ENCODE results near the gene CASQ1.

The CASQ1 gene

GRCh38 chr1:160162931-160163330, 27.4 kb upstream of the CASQ1 start:
- Mint-ChIP-seq H3K9me3 (no peaks in the 10 kb centered on the region), H3K27ac (no peak overlapping the region), H3K36me3 (ENCODE audit: low read depth) (no peaks in the 10 kb centered on the region), H3K4me1 (ENCODE audit: low read depth) (peaks cover 19% of the 10 kb centered on the region), H3K4me3 (no peak overlapping the region), H3K27me3 (peaks cover 18% of the 10 kb centered on the region)

DNA sequence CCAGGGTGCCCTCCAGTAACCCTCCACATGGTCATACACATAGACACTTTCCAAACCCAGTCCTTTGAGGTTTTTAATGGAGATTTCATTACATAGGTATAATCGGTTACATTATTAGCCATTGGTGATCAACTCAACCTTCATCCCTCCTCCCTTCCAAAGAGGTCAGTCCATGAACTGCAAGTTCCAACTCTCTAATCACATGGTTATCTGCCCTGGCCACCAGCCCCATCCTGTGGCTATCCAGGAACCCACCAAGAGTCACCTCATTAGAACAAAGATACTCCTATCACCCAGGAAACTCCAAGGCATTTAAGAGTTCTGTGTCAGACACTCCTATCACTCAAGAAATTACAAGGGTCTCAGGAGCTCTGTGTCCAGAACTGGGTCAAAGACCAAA, 26.8 kb upstream of the CASQ1 start:
- H3K4me1 Mint-ChIP-seq (ENCODE audit: low read depth) = peaks cover 23% of the 10 kb centered on the region
- H3K36me3 Mint-ChIP-seq (ENCODE audit: low read depth) = no peaks in the 10 kb centered on the region
- H3K27me3 Mint-ChIP-seq = peaks cover 17% of the 10 kb centered on the region
- no peak overlapping the region for H3K27ac Mint-ChIP-seq
- H3K9me3 Mint-ChIP-seq = no peaks in the 10 kb centered on the region
- H3K4me3 Mint-ChIP-seq = no peak overlapping the region

- H3K4me3 Mint-ChIP-seq = no peak overlapping the region
- H3K4me1 Mint-ChIP-seq (ENCODE audit: low read depth) = peaks cover 28% of the 10 kb centered on the region
- peaks cover 12% of the 10 kb centered on the region for H3K27me3 Mint-ChIP-seq
- H3K27ac Mint-ChIP-seq = no peak overlapping the region
- H3K36me3 Mint-ChIP-seq (ENCODE audit: low read depth) = no peaks in the 10 kb centered on the region
- no peaks in the 10 kb centered on the region for H3K9me3 Mint-ChIP-seq
Measured at GRCh38 chr1:160164121-160164520, 26.3 kb upstream of the CASQ1 start.

DNA sequence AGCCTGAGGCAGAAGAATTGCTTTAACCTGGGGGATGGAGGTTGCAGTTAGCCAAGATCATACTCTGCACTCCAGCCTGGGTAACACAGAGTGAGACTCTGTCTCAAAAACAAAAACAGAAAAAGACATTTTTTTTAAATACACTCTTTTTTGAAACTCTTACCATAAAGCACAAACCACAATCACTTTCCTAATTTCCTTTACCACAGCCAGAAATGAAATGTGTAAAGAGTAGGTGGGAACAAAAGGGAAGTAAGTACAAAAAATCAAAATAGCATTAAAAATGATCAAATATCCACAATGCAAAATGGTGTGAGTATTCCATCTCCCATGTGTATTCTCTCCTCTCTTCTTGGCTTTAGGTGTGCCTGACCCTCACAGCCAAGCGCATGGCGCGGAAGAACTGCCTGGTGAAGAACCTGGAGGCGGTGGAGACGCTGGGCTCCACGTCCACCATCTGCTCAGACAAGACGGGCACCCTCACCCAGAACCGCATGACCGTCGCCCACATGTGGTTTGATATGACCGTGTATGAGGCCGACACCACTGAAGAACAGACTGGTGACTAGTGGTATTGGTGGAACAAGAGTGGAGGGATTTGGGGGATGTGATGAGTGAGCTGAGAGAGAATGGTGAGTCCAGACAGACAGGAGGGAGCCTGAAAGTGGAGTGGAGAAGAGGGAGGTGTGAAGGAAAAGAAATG, 24.1 kb upstream of the CASQ1 start:
- Mint-ChIP-seq H3K36me3 (ENCODE audit: low read depth) (no peaks in the 10 kb centered on the region), H3K9me3 (no peaks in the 10 kb centered on the region), H3K27ac (no peak overlapping the region), H3K4me3 (no peak overlapping the region), H3K4me1 (ENCODE audit: low read depth) (peaks cover 40% of the 10 kb centered on the region), H3K27me3 (peaks cover 12% of the 10 kb centered on the region)

- Mint-ChIP-seq H3K4me3 (no peak overlapping the region), H3K4me1 (ENCODE audit: low read depth) (peaks cover 40% of the 10 kb centered on the region), H3K36me3 (ENCODE audit: low read depth) (no peaks in the 10 kb centered on the region)
Measured at GRCh38 chr1:160167056-160167455, 23.3 kb upstream of the CASQ1 start.

GRCh38 chr1:160167580-160167979, 22.8 kb upstream of the CASQ1 start:
- Mint-ChIP-seq H3K4me3 (no peak overlapping the region), H3K36me3 (ENCODE audit: low read depth) (no peaks in the 10 kb centered on the region), H3K27ac (peak overlapping the region; percentile 64), H3K4me1 (ENCODE audit: low read depth) (peaks cover 40% of the 10 kb centered on the region), H3K27me3 (peaks cover 19% of the 10 kb centered on the region), H3K9me3 (no peaks in the 10 kb centered on the region)

More at GRCh38 chr1:160167056-160167455, 23.3 kb upstream of the CASQ1 start:
- Mint-ChIP-seq H3K9me3 (no peaks in the 10 kb centered on the region), H3K27me3 (peaks cover 14% of the 10 kb centered on the region), H3K27ac (peak overlapping the region; percentile 64)

- H3K9me3 Mint-ChIP-seq = no peaks in the 10 kb centered on the region
- H3K36me3 Mint-ChIP-seq (ENCODE audit: low read depth) = no peaks in the 10 kb centered on the region
- no peak overlapping the region for H3K4me3 Mint-ChIP-seq
- H3K27me3 Mint-ChIP-seq = peaks cover 23% of the 10 kb centered on the region
- H3K27ac Mint-ChIP-seq = no peak overlapping the region
- peaks cover 40% of the 10 kb centered on the region for H3K4me1 Mint-ChIP-seq (ENCODE audit: low read depth)
Measured at GRCh38 chr1:160168016-160168415, 22.4 kb upstream of the CASQ1 start.

- Mint-ChIP-seq H3K36me3 (ENCODE audit: low read depth) (no peaks in the 10 kb centered on the region), H3K4me1 (ENCODE audit: low read depth) (peaks cover 40% of the 10 kb centered on the region), H3K9me3 (no peaks in the 10 kb centered on the region), H3K27me3 (peaks cover 23% of the 10 kb centered on the region), H3K27ac (no peak overlapping the region), H3K4me3 (no peak overlapping the region)
Measured at GRCh38 chr1:160168609-160169369, 21.6 kb upstream of the CASQ1 start.

DNA sequence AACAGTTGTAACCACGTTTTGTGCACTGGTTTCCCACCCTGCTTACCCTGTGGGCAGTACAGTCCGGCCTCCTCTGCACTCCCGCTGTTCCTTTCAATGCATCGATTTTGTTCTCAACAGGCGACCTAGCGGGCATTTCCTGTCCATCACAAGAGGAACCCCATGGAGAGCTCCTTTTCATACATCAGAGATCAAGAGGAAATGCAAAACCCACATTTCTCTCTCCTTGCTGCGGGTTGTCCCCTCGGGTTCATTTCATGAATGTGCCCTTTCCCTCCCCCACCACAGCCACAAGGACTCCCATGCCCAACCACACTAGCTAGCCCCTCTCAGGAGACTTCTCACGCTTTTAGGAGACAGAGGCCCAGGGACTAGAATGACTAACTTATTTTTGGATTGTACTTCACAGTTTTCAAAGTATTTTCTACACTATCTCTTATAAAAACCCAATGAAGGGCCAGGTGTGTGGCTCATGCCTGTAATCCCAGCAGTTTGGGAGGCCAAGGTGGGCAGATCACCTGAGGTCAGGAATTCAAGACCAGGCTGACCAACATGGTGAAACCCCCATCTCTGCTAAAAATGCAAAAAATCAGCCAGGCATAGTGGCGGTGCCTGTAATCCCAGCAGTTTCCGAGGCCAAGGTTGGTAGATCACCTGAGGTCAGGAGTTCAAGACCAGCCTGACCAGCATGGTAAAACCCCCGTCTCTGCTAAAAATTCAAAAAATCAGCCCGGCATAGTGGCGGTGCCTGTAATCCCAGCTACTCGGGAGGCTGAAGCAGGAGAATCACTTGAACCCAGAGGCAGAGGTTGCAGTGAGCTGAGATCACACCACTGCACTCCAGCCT, 20.6 kb upstream of the CASQ1 start:
- Mint-ChIP-seq H3K9me3 (no peaks in the 10 kb centered on the region), H3K36me3 (ENCODE audit: low read depth) (no peaks in the 10 kb centered on the region), H3K4me1 (ENCODE audit: low read depth) (peaks cover 40% of the 10 kb centered on the region), H3K4me3 (peak overlapping the region; percentile 1), H3K27ac (peak overlapping the region; percentile 57), H3K27me3 (peaks cover 19% of the 10 kb centered on the region)

DNA sequence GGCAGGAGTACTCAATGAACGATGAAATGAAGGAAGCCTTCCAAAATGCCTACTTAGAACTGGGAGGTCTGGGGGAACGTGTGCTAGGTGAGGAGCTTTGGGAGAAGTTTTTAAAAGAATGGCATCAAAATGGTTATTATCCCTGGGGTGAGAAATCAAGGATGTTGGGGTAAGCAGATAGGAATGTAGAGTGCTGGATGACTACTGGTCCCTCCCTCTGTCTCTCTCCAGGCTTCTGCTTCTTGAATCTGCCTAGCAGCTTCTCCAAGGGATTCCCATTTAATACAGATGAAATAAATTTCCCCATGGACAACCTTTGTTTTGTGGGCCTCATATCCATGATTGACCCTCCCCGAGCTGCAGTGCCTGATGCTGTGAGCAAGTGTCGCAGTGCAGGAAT, 19.0 kb upstream of the CASQ1 start:
- no peak overlapping the region for H3K4me3 Mint-ChIP-seq
- H3K9me3 Mint-ChIP-seq = no peaks in the 10 kb centered on the region
- no peaks in the 10 kb centered on the region for H3K36me3 Mint-ChIP-seq (ENCODE audit: low read depth)
- peaks cover 35% of the 10 kb centered on the region for H3K4me1 Mint-ChIP-seq (ENCODE audit: low read depth)
- no peak overlapping the region for H3K27ac Mint-ChIP-seq
- peaks cover 16% of the 10 kb centered on the region for H3K27me3 Mint-ChIP-seq

GRCh38 chr1:160171980-160172379, 18.4 kb upstream of the CASQ1 start:
- Mint-ChIP-seq H3K4me1 (ENCODE audit: low read depth) (peaks cover 34% of the 10 kb centered on the region), H3K27ac (no peak overlapping the region), H3K27me3 (peaks cover 12% of the 10 kb centered on the region), H3K36me3 (ENCODE audit: low read depth) (no peaks in the 10 kb centered on the region), H3K4me3 (no peak overlapping the region), H3K9me3 (no peaks in the 10 kb centered on the region)

GRCh38 chr1:160177231-160177630, 13.1 kb upstream of the CASQ1 start:
- H3K4me1 Mint-ChIP-seq (ENCODE audit: low read depth) = peaks cover 6% of the 10 kb centered on the region

DNA sequence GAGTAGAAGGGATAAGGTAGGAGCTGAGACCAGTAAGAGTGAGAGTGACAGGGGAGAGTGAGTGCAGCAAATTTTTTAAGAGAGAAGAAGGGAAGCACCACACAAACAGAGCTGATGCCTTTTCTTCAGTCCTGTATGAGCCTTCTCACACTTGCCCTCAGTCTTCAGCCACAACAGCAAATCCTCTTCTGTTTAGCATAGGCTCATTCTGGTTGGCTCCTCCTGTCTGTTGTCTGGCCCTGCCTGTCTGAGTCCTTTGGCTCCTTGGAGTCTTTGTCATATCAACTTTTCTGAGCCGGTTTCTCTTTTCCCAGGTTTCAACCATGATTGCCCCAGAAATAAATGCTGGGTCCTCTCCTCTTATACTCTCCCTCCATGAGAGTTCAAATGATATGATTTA, 12.7 kb upstream of the CASQ1 start:
- Mint-ChIP-seq H3K4me3 (no peak overlapping the region), H3K36me3 (ENCODE audit: low read depth) (no peaks in the 10 kb centered on the region), H3K4me1 (ENCODE audit: low read depth) (peaks cover 6% of the 10 kb centered on the region), H3K9me3 (no peaks in the 10 kb centered on the region), H3K27ac (no peak overlapping the region), H3K27me3 (peaks cover 7% of the 10 kb centered on the region)

More at GRCh38 chr1:160177231-160177630, 13.1 kb upstream of the CASQ1 start:
- H3K9me3 Mint-ChIP-seq = no peaks in the 10 kb centered on the region
- H3K4me3 Mint-ChIP-seq = no peak overlapping the region
- H3K27me3 Mint-ChIP-seq = peaks cover 11% of the 10 kb centered on the region
- no peaks in the 10 kb centered on the region for H3K36me3 Mint-ChIP-seq (ENCODE audit: low read depth)
- H3K27ac Mint-ChIP-seq = no peak overlapping the region

- H3K36me3 Mint-ChIP-seq (ENCODE audit: low read depth) = no peaks in the 10 kb centered on the region
- no peak overlapping the region for H3K4me3 Mint-ChIP-seq
- H3K27ac Mint-ChIP-seq = no peak overlapping the region
- peaks cover 3% of the 10 kb centered on the region for H3K27me3 Mint-ChIP-seq
- H3K4me1 Mint-ChIP-seq (ENCODE audit: low read depth) = peaks cover 6% of the 10 kb centered on the region
- H3K9me3 Mint-ChIP-seq = no peaks in the 10 kb centered on the region
Measured at GRCh38 chr1:160178731-160179130, 11.6 kb upstream of the CASQ1 start.

- peaks cover 3% of the 10 kb centered on the region for H3K27me3 Mint-ChIP-seq
- H3K9me3 Mint-ChIP-seq = no peaks in the 10 kb centered on the region
- H3K36me3 Mint-ChIP-seq (ENCODE audit: low read depth) = no peaks in the 10 kb centered on the region
- H3K27ac Mint-ChIP-seq = no peak overlapping the region
- H3K4me1 Mint-ChIP-seq (ENCODE audit: low read depth) = peaks cover 6% of the 10 kb centered on the region
- H3K4me3 Mint-ChIP-seq = no peak overlapping the region
Measured at GRCh38 chr1:160179336-160179735, 11.0 kb upstream of the CASQ1 start.
